Esophagus (tissue), 2 donors: ENCODE results near the gene LMO7. TPM values are rescaled to one million over a fixed set of nuclear protein-coding genes. Genes with fewer than 3 reads are reported as not detected.

Source experiments
- H3K27ac ChIP-seq, 2 donors: one replicate each; pipeline ENCODE4 v1.5.1; 2013; ENCODE audit warnings: low read depth in 2 of 2, mild to moderate bottlenecking in 2 of 2, inconsistent platforms in 1 of 2, low read length in 1 of 2, moderate library complexity in 1 of 2
- H3K27me3 ChIP-seq, 2 donors: one replicate each; pipeline ENCODE4 v1.6.1; 2013; ENCODE audit warnings: low read length in 2 of 2, control low read depth in 1 of 2, mild to moderate bottlenecking in 1 of 2; ENCODE audit not compliant: insufficient read depth in 2 of 2, control insufficient read depth in 1 of 2
- H3K36me3 ChIP-seq, 2 donors: one replicate each; pipeline ENCODE4 v1.6.1; 2013; ENCODE audit warnings: low read length in 1 of 2; ENCODE audit not compliant: control insufficient read depth in 2 of 2, insufficient read depth in 2 of 2
- H3K4me1 ChIP-seq, 2 donors: one replicate each; pipeline ENCODE4 v1.6.1; 2013; ENCODE audit warnings: low read length in 1 of 2; ENCODE audit not compliant: control insufficient read depth in 2 of 2, insufficient read depth in 2 of 2
- H3K4me3 ChIP-seq, 2 donors: one replicate each; pipeline ENCODE4 v1.5.1; 2013; ENCODE audit warnings: low read length in 2 of 2, mild to moderate bottlenecking in 2 of 2, low read depth in 1 of 2, moderate library complexity in 1 of 2
- H3K9me3 ChIP-seq, 2 donors: one replicate each; pipeline ENCODE4 v1.6.1; 2013; ENCODE audit warnings: mild to moderate bottlenecking in 2 of 2, low read depth in 1 of 2, low read length in 1 of 2, moderate library complexity in 1 of 2; ENCODE audit not compliant: control insufficient read depth in 2 of 2, insufficient read depth in 1 of 2
- WGBS, 2 donors: extraction: QIAGEN DNeasy Blood & Tissue Kit; methylation state at CpG; one replicate each; pipeline ENCODE4 v1.1.7; 2013; 5-methylcytosine and 5-hydroxymethylcytosine counted together
- polyA plus RNA-seq, 2 donors: library from polyadenylated mRNA; stranded (reverse); fragments of 200-250 nt; gene quantifications; one replicate each; pipeline ENCODE4 v1.2.3, GENCODE V29; 2013
- donor health status: healthy with polysubstance abuse.
- donor health status: Bipolar disorder and iron deficiency.

The LMO7 gene
- polyA plus RNA-seq, 2 donors = 115 to 253 TPM

DNA sequence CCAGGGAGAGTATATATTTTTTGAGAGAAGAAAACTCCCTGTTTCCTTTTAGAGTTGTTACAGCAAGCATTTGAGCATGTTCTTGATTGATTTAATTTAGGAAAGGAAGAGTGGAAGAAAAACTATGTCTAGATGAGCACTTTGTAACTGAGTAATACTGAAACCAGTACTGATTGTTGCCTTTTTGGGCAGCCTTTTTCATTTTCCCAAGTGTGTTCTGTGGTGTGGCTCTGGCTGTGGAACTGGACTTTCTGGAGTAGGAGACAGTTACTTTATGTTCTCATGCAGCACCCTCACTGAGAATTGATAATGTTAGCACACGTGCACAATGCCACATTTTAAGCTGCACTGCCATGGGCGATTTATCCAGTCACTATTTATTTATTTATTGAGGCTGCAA lies 211.5 kb downstream of the LMO7 start:
- 92 to 97% methylated on average over 2 of the region's 2 CpGs for WGBS, 2 donors
- H3K27ac ChIP-seq = no peak overlapping the region
- H3K36me3 ChIP-seq = peaks cover 2 to 8% of the 10 kb centered on the region in 2 donors
- H3K4me3 ChIP-seq = no peak overlapping the region
- no peaks in the 10 kb centered on the region for H3K4me1 ChIP-seq
- H3K27me3 ChIP-seq = no peaks in the 10 kb centered on the region
- no peaks in the 10 kb centered on the region for H3K9me3 ChIP-seq

DNA sequence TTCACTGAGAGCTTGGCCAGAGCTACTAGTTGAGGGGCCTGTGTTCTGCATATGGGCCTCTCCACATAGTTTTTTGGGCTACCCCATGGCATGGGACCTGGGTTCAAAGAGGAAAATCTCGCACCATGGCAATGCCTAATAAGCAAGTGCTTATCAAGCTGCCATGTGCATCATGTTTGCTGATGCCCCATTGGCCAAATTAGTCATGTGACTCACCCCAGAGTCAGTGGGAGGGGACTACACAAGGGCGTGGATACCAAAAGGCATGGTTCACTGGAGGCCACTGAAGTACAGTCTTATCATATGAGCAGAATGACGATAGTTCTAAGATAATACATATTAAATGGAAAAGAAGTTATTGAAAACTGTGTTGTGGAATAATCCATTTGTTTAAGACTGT lies 214.8 kb downstream of the LMO7 start:
- H3K27ac ChIP-seq = no peak overlapping the region
- H3K27me3 ChIP-seq = no peaks in the 10 kb centered on the region
- H3K4me1 ChIP-seq = no peaks in the 10 kb centered on the region
- H3K36me3 ChIP-seq = peaks cover 2 to 11% of the 10 kb centered on the region in 2 donors
- H3K9me3 ChIP-seq = no peaks in the 10 kb centered on the region
- 87 to 93% methylated on average over 3 of the region's 3 CpGs for WGBS, 2 donors
- no peak overlapping the region for H3K4me3 ChIP-seq

DNA sequence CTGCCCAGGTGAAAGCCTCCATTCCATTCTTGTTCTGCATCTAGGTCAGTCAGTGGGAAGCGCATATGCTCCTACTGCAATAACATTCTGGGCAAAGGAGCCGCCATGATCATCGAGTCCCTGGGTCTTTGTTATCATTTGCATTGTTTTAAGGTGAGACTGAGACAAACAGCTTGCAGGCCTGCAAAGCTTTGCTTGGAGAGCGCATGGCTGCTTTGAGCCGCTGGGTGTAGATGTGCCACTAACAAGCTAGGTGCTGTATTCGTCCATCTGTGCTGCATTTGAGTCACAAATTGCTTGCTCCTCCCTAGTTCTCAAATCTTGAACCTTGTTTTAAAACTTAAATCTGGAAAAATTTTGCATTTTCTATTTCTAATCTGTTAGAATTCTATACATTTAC lies 219.1 kb downstream of the LMO7 start:
- H3K36me3 ChIP-seq = peaks cover 0 to 9% of the 10 kb centered on the region in 2 donors
- 92 to 94% methylated on average over 6 of the region's 6 CpGs for WGBS, 2 donors

DNA sequence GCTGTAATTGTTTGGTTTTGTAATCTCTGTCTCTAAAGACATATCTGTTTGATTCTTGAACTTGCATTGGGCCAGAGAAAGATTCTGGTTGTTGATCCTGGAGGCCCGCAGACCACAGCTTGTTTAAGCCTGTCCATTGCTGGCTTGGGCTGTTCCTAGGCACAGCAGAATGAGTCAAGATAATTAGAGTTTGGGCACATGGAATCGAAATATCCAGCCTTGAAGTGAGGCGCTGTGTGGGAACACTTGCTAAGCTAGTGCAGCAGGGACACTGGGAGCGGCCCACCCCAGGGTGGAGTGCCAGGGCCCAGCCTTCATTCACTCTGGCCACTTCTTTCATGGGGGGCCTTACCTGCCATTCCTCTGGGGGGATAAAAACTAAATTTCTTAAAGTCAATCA lies 219.7 kb downstream of the LMO7 start:
- WGBS, 2 donors = 66 to 74% methylated on average over 4 of the region's 4 CpGs
- no peaks in the 10 kb centered on the region for H3K4me1 ChIP-seq

More for the DNA sequence above, 219.1 kb downstream of the LMO7 start:
- Histone ChIP-seq H3K9me3 (no peaks in the 10 kb centered on the region), H3K27me3 (no peaks in the 10 kb centered on the region), H3K27ac (no peak overlapping the region), H3K4me1 (no peaks in the 10 kb centered on the region), H3K4me3 (no peak overlapping the region)

DNA sequence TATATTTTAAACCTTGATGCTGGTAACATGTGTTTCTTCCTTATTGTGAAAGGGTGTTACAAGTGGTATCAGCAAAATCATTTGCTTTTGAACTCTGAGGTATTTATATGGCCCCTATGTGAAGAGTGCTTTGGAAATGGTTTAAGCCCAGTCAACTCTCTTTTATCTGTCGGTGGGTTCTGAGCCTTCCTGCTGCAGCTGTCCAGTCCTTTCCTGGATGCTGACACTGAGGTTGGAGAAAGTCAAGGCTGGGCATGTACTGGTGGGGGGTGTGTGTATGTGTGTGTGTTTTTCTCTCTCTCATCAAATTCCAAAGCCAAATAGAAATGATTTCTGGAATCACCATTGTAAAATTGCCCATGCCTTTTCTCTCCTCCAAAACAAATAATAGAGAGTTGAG lies 221.2 kb downstream of the LMO7 start:
- no peak overlapping the region for H3K4me3 ChIP-seq
- WGBS, 2 donors = 70 to 90% methylated on average over 1 of the region's 1 CpG
- H3K27ac ChIP-seq = no peak overlapping the region
- H3K36me3 ChIP-seq = peaks cover 0 to 9% of the 10 kb centered on the region in 2 donors
- H3K9me3 ChIP-seq = no peaks in the 10 kb centered on the region
- no peaks in the 10 kb centered on the region for H3K27me3 ChIP-seq
- no peaks in the 10 kb centered on the region for H3K4me1 ChIP-seq

More for the DNA sequence above, 219.7 kb downstream of the LMO7 start:
- H3K4me3 ChIP-seq = no peak overlapping the region
- no peaks in the 10 kb centered on the region for H3K9me3 ChIP-seq
- no peak overlapping the region for H3K27ac ChIP-seq
- peaks cover 0 to 9% of the 10 kb centered on the region in 2 donors for H3K36me3 ChIP-seq
- no peaks in the 10 kb centered on the region for H3K27me3 ChIP-seq

DNA sequence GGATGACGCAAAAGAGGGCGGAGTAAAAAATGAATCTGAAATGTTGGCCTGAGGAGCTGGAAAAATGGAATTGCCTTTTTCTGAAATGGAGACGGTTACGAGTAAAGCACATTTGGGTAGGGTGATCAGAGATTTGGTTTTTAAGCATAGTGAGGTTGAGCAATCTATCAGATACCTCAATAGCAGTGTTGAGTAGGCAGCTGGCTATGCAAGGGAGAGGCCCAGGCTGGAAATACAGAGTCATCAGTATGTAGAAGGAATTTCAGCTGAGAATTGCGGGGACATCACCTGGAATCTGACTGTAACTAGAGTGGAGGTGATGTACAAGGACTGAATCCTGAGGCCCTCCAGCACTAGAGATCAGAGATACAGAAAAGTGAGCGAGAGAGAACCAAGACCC lies 224.8 kb downstream of the LMO7 start:
- 97 to 98% methylated on average over 6 of the region's 6 CpGs for WGBS, 2 donors
- Histone ChIP-seq H3K27me3 (no peaks in the 10 kb centered on the region), H3K4me3 (no peak overlapping the region), H3K27ac (no peak overlapping the region), H3K36me3 (no peaks in the 10 kb centered on the region), H3K9me3 (no peaks in the 10 kb centered on the region), H3K4me1 (no peaks in the 10 kb centered on the region)

DNA sequence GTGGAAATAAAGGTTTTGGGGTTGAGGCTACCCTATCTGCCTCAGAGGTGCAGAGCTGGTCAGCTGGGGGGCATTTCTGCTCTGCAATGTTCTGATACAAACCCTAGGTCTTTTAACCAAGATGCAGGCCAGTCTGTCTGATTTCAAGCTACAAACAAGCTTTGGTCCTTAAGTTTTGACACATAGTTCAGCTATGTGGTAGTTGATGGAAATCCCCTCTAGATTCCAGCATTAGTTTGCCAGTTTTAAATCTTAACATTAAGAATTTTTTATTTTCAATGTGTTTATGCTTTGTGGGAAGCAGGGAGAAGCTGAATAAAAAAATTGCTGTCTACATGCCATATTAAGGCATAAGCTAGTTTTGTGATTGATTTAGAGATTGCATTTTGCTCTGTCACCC lies 225.7 kb downstream of the LMO7 start:
- no peaks in the 10 kb centered on the region for H3K36me3 ChIP-seq
- no peak overlapping the region for H3K4me3 ChIP-seq
- H3K9me3 ChIP-seq = no peaks in the 10 kb centered on the region
- no peaks in the 10 kb centered on the region for H3K4me1 ChIP-seq
- H3K27ac ChIP-seq = no peak overlapping the region
- H3K27me3 ChIP-seq = no peaks in the 10 kb centered on the region

DNA sequence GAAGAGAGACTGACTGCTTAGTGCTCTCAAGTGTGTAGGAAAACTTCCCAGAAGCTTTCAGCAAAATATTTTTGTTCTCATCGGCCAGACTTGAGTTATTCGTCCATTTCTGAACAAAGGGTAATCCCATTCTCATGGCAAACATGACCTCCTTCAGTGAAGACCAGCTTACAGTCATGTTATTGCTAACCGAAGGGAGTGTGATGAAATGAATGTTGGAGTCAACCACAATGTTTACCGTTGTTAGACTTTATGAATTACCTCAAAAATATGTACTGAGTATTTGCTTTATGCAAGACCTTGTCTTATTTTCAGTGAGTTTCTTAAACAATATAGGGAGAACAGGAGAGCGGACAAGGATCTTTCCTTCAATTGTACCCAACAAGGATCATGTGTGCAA lies 228.6 kb downstream of the LMO7 start:
- Histone ChIP-seq H3K9me3 (no peaks in the 10 kb centered on the region), H3K4me1 (no peaks in the 10 kb centered on the region), H3K36me3 (no peaks in the 10 kb centered on the region), H3K27me3 (no peaks in the 10 kb centered on the region), H3K4me3 (no peak overlapping the region), H3K27ac (no peak overlapping the region)
- WGBS, 2 donors = 73 to 76% methylated on average over 5 of the region's 5 CpGs

DNA sequence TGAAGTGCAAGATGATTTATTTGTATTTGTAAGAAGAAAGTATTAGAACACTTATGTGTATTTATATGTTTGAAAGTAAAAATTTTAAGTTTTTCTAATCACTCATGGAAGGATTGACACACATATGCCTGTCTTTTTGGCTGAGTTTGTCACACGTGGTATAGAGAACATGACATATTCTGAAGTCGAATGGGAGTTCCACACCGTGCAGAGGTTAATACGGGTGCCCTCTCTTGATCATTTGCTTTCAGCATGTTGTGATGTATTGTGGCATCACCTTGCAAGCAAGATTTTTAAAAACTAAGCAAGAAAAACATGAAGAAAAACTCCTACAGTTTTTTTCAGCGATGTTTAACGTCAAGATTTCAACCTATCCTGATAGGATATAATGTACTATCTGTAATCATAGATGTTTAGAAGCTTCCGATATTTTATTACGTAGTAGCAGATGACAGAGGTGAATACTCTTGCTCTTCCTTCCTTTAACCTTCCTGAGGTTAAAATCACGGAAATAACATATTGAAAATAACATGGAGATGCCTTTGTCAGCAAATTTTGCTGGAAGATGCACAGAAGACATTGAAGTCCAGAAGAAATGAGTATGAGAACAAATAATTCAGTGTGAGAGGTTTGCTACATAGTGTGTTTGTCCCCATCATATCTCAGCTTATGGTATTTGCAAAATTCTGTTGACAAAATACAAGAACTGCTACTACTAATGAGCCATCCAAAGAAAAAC lies 231.4 kb downstream of the LMO7 start:
- H3K4me1 ChIP-seq = no peaks in the 10 kb centered on the region
- no peaks in the 10 kb centered on the region for H3K27me3 ChIP-seq
- H3K9me3 ChIP-seq = no peaks in the 10 kb centered on the region
- no peaks in the 10 kb centered on the region for H3K36me3 ChIP-seq
- 78 to 83% methylated on average over 9 of the region's 9 CpGs for WGBS, 2 donors
- H3K27ac ChIP-seq = no peak overlapping the region
- H3K4me3 ChIP-seq = no peak overlapping the region

DNA sequence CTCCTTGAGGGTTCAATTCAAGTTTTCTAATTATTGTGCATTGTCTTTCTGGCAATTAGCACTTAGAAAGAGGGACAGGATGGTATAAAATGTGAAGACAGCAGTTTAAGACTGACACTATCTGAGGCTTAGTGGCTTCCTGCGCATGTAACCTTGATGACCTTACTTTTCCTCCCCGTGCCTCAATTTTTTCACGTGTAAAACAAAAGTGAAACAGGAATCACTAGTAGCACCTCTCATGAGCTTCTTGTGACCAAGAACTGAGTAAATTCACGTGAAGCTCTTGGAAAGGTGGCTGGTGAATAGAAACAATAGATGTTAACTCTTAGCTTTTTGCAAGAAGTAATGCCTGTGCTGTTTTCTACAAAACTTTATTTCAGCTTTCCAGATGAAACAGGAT lies 233.9 kb downstream of the LMO7 start:
- 34 to 45% methylated on average over 4 of the region's 4 CpGs for WGBS, 2 donors
- no peak overlapping the region for H3K27ac ChIP-seq
- no peak overlapping the region for H3K4me3 ChIP-seq

More for the DNA sequence above, 233.9 kb downstream of the LMO7 start:
- Histone ChIP-seq H3K9me3 (no peaks in the 10 kb centered on the region), H3K27me3 (no peaks in the 10 kb centered on the region), H3K4me1 (no peaks in the 10 kb centered on the region), H3K36me3 (no peaks in the 10 kb centered on the region)
